VCaP (cell line): ENCODE data around the gene WNT3A.

Experiments used
- H3K27ac ChIP-seq: fragments of 450-650 bp; 2 replicates; pipeline ENCODE4 v1.5.1; 2017
- TF ChIP-seq, protein P1 (sequence below): fragments of 450-650 bp; conservative IDR thresholded peaks from 2 replicates; pipeline ENCODE4 v1.5.1; 2017; ENCODE audit warnings: mild to moderate bottlenecking, moderate library complexity

The WNT3A gene

DNA sequence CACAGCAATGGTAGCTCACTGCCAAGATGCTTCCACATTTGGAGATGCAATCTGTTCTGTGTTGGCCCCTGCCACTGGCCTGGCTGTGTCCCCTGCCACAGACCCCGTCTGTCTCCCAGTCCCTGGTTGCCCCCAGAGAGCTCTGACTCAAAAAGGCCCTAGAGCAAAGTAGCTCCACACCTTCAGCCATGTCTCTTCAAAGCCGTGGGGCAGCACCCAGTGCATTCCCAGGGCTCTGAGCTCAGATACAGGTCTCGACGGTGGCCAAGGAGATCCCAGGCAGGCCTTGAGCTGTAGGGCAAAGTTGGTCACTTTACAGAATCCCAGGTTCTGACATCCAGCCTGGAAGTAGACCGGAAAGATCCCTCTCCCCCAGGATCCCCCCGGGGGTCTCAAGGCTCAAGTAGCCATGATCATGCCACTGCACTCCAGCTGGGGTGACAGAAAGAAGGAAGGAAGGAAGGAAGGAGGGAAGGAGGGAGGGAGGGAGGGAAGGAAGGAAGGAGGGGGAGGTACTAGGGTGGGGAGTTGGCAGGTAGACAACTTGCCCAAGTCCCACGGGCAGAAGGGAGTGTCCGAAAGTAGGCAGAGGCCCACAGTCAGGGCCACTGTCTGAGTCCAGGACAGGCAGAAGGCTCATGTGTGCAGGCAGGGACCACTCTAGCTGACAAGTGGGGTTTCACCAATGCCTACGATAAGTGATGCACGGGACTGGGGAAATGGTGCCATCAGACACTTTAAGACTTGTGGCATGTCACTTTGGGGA lies 71.0 kb downstream of the WNT3A start:
- no peak overlapping the region for H3K27ac ChIP-seq
- TF ChIP-seq, protein P1, sequence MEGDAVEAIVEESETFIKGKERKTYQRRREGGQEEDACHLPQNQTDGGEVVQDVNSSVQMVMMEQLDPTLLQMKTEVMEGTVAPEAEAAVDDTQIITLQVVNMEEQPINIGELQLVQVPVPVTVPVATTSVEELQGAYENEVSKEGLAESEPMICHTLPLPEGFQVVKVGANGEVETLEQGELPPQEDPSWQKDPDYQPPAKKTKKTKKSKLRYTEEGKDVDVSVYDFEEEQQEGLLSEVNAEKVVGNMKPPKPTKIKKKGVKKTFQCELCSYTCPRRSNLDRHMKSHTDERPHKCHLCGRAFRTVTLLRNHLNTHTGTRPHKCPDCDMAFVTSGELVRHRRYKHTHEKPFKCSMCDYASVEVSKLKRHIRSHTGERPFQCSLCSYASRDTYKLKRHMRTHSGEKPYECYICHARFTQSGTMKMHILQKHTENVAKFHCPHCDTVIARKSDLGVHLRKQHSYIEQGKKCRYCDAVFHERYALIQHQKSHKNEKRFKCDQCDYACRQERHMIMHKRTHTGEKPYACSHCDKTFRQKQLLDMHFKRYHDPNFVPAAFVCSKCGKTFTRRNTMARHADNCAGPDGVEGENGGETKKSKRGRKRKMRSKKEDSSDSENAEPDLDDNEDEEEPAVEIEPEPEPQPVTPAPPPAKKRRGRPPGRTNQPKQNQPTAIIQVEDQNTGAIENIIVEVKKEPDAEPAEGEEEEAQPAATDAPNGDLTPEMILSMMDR = no peak

DNA sequence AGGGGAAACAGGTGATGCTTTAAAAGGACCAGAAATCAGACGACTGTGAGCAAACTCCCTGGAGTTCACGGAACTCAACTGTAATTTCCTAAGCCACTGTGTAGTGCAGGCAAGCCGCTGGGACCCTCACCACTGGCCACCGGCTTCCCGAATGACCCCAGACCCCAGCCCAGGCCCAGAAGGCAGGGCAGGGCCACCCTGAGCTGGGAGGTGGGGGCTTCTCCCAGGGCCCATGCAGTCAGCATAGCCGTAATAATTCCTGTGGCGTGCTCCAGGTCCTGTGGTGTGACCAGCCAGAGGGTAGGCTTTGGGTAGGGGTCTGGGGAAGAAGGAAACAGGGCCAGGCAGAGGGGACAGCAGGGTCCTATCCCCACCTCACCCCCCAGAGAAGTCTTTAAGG lies 72.2 kb downstream of the WNT3A start:
- no peak overlapping the region for H3K27ac ChIP-seq
- TF ChIP-seq, protein P1 = no peak

DNA sequence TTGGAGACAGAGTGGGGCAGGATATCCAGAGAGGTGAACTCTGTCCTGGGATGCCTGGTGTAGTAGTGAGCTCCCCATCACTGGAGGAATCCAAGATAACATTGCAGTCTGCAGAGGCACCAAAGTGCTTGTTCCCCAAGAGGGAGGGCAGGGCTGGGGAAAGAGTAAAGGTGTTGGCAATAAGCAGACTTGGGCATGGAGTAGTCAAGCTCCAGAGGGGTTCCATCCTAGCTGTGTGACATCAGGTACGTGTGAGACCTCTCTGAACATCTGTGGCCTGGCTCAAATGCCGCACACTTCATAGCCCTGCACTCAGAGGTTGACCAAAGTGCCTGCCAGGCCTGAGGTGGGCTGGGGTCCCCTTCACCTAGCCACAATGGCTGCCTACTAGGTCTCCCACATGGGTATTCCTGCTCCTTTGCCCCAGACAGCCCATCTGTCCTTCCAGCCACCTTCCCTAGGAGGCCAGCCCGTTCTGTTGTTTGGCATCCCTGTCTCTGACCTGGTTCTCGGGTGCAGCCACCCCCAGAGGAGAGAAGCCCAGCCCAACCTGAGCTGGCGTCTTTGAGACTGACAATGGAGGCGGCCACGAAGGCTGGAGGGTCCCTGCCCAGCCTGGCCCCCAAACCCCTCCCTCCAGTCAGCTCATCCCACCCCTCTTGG lies 72.9 kb downstream of the WNT3A start:
- TF ChIP-seq, protein P1 = no peak
- H3K27ac ChIP-seq = no peak overlapping the region

DNA sequence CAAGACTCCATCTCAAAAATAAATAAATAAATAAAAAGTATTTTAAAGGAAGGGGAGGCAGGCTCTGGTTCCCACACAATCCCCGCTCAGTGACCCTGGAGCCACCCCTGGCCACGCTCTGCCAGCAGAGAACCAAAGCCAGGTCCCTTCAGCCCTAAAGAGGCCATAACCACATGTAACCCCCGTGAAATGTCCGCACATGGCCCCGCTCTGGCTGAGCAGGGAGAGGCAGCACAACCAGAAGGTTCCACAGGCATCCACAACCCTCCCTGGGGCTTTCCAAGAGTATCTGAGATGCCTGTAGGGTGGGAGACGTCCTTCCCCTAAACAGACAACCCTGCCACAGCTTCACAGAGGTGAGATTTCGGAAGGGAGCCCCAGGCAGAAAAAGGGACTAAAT lies 74.3 kb downstream of the WNT3A start:
- peak overlapping the region; percentile 74; the same call in 1 of the 2 replicates for H3K27ac ChIP-seq
- TF ChIP-seq, protein P1 = no peak

DNA sequence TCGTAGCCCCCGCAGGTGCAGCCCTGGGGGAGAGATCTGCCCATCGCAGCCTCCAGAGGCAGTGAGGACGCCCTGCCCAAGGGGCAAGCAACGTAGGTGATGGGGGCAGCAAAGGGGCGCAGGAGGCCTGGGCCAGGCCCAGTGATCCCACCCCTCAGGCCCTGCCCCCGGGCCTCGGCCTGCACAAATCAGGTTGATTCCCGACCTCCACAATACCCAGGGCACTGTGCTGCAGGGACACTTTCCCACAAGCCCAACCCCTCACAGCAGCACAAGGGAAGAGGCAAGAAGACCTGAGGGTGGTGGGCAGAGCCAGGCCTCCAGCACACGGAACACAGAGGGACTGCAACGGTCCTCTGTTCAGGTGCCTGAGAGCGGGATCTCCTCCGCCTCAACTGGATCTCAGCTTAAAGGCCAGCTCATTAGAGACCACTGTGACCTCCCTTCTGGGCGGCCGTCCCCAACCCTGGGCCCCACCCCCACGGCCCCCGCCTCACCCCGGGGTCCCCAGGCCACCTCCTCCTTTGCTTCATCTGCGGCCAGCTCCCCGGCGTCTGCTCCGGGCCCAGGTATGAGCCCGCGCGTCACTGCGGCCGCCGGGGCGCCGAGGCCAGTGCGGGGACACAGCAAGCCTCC lies 74.9 kb downstream of the WNT3A start:
- peak overlapping the region; percentile 74; the same call in 1 of the 2 replicates for H3K27ac ChIP-seq
- TF ChIP-seq, protein P1 = no peak

DNA sequence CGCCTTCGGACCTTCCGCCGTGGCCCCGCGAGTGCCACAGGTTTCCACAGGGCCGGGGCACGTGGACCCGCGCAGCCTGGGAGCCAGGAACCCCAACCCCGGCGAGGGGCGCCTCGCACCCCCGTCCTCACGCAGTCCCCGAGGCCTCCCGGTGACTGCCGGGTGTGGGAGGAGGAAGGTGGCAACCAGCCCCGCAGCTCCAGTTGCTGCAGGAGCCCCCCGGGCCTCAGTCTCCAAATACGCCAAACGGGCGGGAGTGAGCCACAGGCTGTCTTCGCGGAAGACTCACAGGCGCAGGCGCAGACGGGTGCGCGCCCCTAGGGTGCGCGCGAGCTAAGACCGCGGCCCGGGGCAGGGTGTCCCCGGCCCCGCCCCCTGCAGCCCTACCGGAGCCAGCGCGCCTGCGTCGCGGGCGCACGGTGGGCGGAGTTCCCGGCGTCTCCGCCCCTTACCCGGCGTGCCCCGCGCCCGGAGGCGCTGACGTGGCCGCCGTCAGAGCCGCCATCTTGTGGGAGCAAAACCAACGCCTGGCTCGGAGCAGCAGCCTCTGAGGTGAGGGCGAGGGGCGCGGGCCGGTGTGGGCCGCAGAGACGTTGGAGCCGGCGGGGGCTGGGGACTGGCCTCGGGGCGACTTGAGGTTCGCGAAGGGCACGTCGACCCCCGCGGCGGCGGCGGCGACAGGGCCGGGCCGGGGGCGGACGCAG lies 75.6 kb downstream of the WNT3A start, which contains the start of gene ARF1:
TSS of gene ARF1 (plus strand) at position 495 of the 704 bp plus-strand sequence. CDS start 14,407 bp downstream, outside the sequence.
- TF ChIP-seq, protein P1 = no peak

More for the DNA sequence above, 75.6 kb downstream of the WNT3A start, which contains the start of gene ARF1:
- peak within 1 kb of the TSS; percentile 74 for H3K27ac ChIP-seq
